Natural killer cell (primary cell): ENCODE measurements around the gene CNTF. TPM values are rescaled to one million over a fixed set of nuclear protein-coding genes. Genes with fewer than 3 reads are reported as not detected.
A peak's percentile ranks its signal among the peaks of the same experiment; 100 is the strongest.

Experiments used
- ATAC-seq, 3 donors: fragments of 150-1000 bp in 2 of 3; fragments of 200-7000 bp in 1 of 3; cut with Tn5 transposase; 1 replicate in 1 of 3; 2 replicates in 2 of 3; pipeline ENCODE4 v1.10.0; 2021; ENCODE audit warnings: mild to moderate bottlenecking in 2 of 3, moderate library complexity in 2 of 3
- DNase-seq, 2 donors: peaks; one replicate each; pipeline versions ENCODE4 v3.0.0 to v3.0.0-alpha.2; 2013 to 2021; ENCODE audit warnings: mixed read lengths in 1 of 2
- H3K27ac ChIP-seq: one replicate; pipeline ENCODE4 v1.5.1; 2013; ENCODE audit warnings: mild to moderate bottlenecking, low read length
- H3K27me3 ChIP-seq: one replicate; pipeline ENCODE4 v1.6.1; 2013; ENCODE audit warnings: low read length; ENCODE audit not compliant: control insufficient read depth, insufficient read depth
- H3K36me3 ChIP-seq: one replicate; pipeline ENCODE4 v1.6.1; 2013; ENCODE audit warnings: low read length; ENCODE audit not compliant: control insufficient read depth, insufficient read depth
- H3K4me1 ChIP-seq: one replicate; pipeline ENCODE4 v1.6.1; 2013; ENCODE audit warnings: low read length; ENCODE audit not compliant: control insufficient read depth, insufficient read depth
- H3K4me3 ChIP-seq: one replicate; pipeline ENCODE4 v1.5.1; 2013; ENCODE audit warnings: low read length
- H3K9me3 ChIP-seq: one replicate; pipeline ENCODE4 v1.6.1; 2013; ENCODE audit warnings: low read length; ENCODE audit not compliant: control insufficient read depth, insufficient read depth
- H3K27ac Mint-ChIP-seq, 2 donors: one replicate each; pipeline ENCODE4 v1.8.0; 2022; ENCODE audit warnings: mild to moderate bottlenecking in 2 of 2, mixed read lengths in 2 of 2, moderate library complexity in 1 of 2
- H3K27me3 Mint-ChIP-seq, 2 donors: one replicate each; pipeline ENCODE4 v1.8.0; 2022; ENCODE audit warnings: low read depth in 2 of 2, mixed read lengths in 2 of 2
- H3K36me3 Mint-ChIP-seq: one replicate; pipeline ENCODE4 v1.8.0; 2022; ENCODE audit warnings: mixed read lengths
- H3K4me1 Mint-ChIP-seq, 2 donors: one replicate each; pipeline ENCODE4 v1.8.0; 2022; ENCODE audit warnings: mixed read lengths in 2 of 2
- H3K4me3 Mint-ChIP-seq: one replicate; pipeline ENCODE4 v1.8.0; 2022; ENCODE audit warnings: mild to moderate bottlenecking, moderate library complexity, mixed read lengths
- H3K9me3 Mint-ChIP-seq, 2 donors: one replicate each; pipeline ENCODE4 v1.8.0; 2022; ENCODE audit warnings: mixed read lengths in 2 of 2
- WGBS: methylation state at CpG from one replicate; pipeline ENCODE4 v1.1.7; 2013; ENCODE audit warnings: missing lambda C conversion rate; ENCODE audit not compliant: insufficient coverage; 5-methylcytosine and 5-hydroxymethylcytosine counted together
- intact Hi-C: fragments of 100-400 bp; cut with micrococcal nuclease; formaldehyde crosslinking; loops from one replicate; pipeline ENCODE4 v1.14.2; 2022
- total RNA-seq, 4 donors: library from RNA; stranded (reverse); fragments of 120-200 nt in 1 of 4; gene quantifications; one replicate each; pipeline versions ENCODE4 v1.2.3 to v1.2.4, GENCODE V29; 2013 to 2022
- TF ChIP-seq, protein P1 (sequence below): fragments of 200-600 bp; IDR thresholded peaks from one replicate; pipeline ENCODE4 v1.8.0; 2022; ENCODE audit warnings: antibody characterized with exemption

CNTF gene
- total RNA-seq, 3 donors from 2014 or later (not counting 1 experiment from before 2014, with no cell fraction given) = 3.6 to 5.5 (median 4.9) TPM

DNA sequence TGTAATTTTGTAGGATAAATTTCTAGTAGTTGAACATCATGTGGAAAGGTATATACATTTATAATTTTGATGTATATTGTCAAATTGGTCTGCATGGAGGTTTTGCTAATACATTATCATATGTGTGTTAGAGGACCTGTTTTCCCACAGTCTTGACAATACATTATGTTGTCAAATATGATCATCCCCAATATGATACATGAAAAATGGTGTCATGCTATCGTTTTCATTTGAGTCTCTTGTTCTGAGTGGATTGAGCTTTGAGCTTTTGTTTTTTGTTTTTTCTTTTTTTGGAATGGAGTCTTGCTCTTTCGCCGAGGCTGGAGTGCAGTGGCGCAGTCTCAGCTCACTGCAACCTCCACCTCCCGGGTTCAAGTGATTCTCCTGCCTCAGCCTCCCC, 14.1 kb upstream of the CNTF start:
- Histone ChIP-seq H3K4me3 (no peak overlapping the region), H3K9me3 (no peaks in the 10 kb centered on the region), H3K36me3 (peaks cover 35% of the 10 kb centered on the region), H3K27ac (no peak overlapping the region), H3K27me3 (no peaks in the 10 kb centered on the region), H3K4me1 (peaks cover 4% of the 10 kb centered on the region)
- Mint-ChIP-seq H3K36me3 (peaks cover 14% of the 10 kb centered on the region), H3K4me3 (no peak overlapping the region), H3K9me3 (no peaks in the 10 kb centered on the region), H3K27ac (no peak overlapping the region), H3K27me3 (no peaks in the 10 kb centered on the region), H3K4me1 (peaks cover 37 to 52% of the 10 kb centered on the region in 2 donors)
- TF ChIP-seq, protein P1, sequence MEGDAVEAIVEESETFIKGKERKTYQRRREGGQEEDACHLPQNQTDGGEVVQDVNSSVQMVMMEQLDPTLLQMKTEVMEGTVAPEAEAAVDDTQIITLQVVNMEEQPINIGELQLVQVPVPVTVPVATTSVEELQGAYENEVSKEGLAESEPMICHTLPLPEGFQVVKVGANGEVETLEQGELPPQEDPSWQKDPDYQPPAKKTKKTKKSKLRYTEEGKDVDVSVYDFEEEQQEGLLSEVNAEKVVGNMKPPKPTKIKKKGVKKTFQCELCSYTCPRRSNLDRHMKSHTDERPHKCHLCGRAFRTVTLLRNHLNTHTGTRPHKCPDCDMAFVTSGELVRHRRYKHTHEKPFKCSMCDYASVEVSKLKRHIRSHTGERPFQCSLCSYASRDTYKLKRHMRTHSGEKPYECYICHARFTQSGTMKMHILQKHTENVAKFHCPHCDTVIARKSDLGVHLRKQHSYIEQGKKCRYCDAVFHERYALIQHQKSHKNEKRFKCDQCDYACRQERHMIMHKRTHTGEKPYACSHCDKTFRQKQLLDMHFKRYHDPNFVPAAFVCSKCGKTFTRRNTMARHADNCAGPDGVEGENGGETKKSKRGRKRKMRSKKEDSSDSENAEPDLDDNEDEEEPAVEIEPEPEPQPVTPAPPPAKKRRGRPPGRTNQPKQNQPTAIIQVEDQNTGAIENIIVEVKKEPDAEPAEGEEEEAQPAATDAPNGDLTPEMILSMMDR = no peak
- intact Hi-C loops = loop anchor here (5.0 kb wide), 1 partner anchor 41 kb away; no protein-coding TSS in a partner anchor
- DNase-seq (no peak), ATAC-seq (no peak)
- 98% methylated on average over 4 of the region's 5 CpGs for WGBS

DNA sequence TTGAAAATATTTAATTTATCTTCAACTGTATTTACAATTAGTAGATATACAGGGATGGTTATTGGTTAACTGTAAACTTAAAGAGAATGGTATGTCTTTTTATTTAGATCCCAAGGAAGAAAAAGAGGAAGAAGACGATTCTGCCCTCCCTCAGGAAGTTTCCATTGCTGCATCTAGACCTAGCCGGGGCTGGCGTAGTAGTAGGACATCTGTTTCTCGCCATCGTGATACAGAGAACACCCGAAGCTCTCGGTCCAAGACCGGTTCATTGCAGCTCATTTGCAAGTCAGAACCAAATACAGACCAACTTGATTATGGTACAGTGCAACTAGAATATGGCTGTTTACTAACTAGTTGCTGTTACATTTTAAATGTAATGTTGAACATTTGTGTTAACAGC, 12.7 kb upstream of the CNTF start:
- intact Hi-C loops = loop anchor here (5.0 kb wide), 1 partner anchor 42 kb away; no protein-coding TSS in a partner anchor
- Histone ChIP-seq H3K9me3 (no peaks in the 10 kb centered on the region), H3K27me3 (no peaks in the 10 kb centered on the region), H3K4me1 (peaks cover 4% of the 10 kb centered on the region), H3K36me3 (peaks cover 49% of the 10 kb centered on the region), H3K4me3 (no peak overlapping the region), H3K27ac (no peak overlapping the region)
- DNase-seq = no peak
- WGBS = 67% methylated on average over 8 of the region's 8 CpGs
- H3K27ac Mint-ChIP-seq = no peak overlapping the region
- TF ChIP-seq, protein P1 = no peak
- peaks cover 25% of the 10 kb centered on the region for H3K36me3 Mint-ChIP-seq
- H3K4me3 Mint-ChIP-seq = no peak overlapping the region
- H3K9me3 Mint-ChIP-seq = no peaks in the 10 kb centered on the region
- H3K27me3 Mint-ChIP-seq = no peaks in the 10 kb centered on the region
- peaks cover 24 to 51% of the 10 kb centered on the region in 2 donors for H3K4me1 Mint-ChIP-seq
- no peak for ATAC-seq

DNA sequence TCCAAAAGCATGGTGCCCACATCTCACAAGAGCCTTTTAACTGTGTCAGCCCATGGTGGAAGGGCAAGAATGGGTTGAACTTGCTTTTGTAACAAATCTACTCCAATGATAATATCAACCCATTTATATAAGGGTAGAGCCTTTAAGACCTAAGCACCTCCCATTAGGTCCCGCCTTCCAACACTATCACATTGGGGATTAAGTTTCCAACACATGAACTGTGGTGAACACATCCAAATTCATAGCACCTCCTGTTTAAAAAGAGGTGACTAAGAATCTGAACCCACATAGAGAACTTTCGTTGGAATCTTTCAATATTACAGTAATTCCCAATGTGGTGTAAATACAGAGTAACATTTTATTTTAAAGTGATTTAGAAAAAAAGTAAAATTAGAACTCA, 9.2 kb upstream of the CNTF start:
- H3K9me3 Mint-ChIP-seq = no peaks in the 10 kb centered on the region
- no peak overlapping the region for H3K4me3 Mint-ChIP-seq
- Histone ChIP-seq H3K4me3 (no peak overlapping the region), H3K27ac (no peak overlapping the region), H3K36me3 (peaks cover 84% of the 10 kb centered on the region), H3K9me3 (no peaks in the 10 kb centered on the region), H3K27me3 (no peaks in the 10 kb centered on the region), H3K4me1 (no peaks in the 10 kb centered on the region)
- no peak overlapping the region for H3K27ac Mint-ChIP-seq
- TF ChIP-seq, protein P1 = no peak
- H3K4me1 Mint-ChIP-seq = peaks cover 8 to 31% of the 10 kb centered on the region in 2 donors
- intact Hi-C loops = no loop called here
- peaks cover 38% of the 10 kb centered on the region for H3K36me3 Mint-ChIP-seq
- no peak for ATAC-seq
- 90% methylated on average over 1 of the region's 2 CpGs for WGBS
- no peak for DNase-seq
- no peaks in the 10 kb centered on the region for H3K27me3 Mint-ChIP-seq

DNA sequence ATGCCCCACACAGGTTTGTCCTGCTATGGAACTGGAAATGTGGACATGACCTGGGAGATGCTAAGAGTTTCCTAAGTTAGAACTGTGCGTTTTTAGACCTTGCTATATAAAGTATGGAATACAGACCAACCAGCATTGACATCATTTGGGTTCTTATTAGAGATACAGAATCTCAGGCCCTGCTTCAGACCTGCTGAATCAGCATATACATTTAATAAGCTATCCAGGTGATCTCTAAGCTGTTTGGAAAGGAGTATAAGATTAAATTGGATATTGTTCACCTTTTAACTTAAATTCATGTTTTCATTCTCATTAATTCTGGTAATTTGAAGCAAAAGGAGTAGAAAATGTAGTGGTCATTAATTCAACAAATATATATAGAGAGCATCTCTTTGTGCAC, 6.9 kb upstream of the CNTF start:
- WGBS = 100% methylated on average over 1 of the region's 1 CpG
- TF ChIP-seq, protein P1 = no peak
- no peak overlapping the region for H3K4me3 Mint-ChIP-seq
- Histone ChIP-seq H3K27ac (no peak overlapping the region), H3K4me3 (no peak overlapping the region), H3K9me3 (no peaks in the 10 kb centered on the region), H3K27me3 (no peaks in the 10 kb centered on the region), H3K4me1 (no peaks in the 10 kb centered on the region), H3K36me3 (peaks cover 97% of the 10 kb centered on the region)
- no peaks in the 10 kb centered on the region for H3K27me3 Mint-ChIP-seq
- no peaks in the 10 kb centered on the region for H3K9me3 Mint-ChIP-seq
- ATAC-seq = no peak
- no peak for DNase-seq
- H3K27ac Mint-ChIP-seq = peak overlapping the region; percentile 6 to 7
- peaks cover 12 to 21% of the 10 kb centered on the region in 2 donors for H3K4me1 Mint-ChIP-seq
- intact Hi-C loops = no loop called here
- H3K36me3 Mint-ChIP-seq = peaks cover 59% of the 10 kb centered on the region
